ENCODE results near the gene RNF220.

Gene RNF220

DNA sequence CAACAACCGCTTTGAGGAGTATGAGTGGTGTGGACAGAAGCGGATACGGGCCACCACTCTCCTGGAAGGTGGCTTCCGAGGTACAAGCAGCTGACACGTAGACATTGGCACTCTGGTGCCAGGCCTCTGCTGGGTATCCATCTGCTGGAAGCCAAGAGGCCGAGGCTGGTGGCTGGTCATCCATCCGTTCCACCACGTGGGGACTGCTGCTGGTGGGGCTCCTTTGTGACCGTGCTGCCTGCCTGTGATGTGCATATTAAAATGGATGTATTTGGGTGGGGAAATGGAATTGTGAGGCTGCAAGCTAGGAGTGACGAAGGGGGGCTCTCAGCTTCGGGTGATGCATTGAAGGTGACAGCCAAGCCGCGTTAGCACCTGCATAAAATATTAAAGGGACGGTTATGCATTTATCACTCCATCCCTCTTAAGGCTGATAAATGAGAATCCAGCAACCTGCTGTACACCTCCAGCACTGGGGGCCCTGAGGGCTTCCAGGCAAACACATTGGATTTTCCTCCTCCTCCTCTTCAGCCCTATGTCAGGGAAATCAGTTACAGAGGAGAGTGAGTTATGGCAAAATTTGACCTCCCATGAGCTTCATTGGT lies 231.1 kb downstream of the RNF220 start:
- TF ChIP-seq, protein P1, sequence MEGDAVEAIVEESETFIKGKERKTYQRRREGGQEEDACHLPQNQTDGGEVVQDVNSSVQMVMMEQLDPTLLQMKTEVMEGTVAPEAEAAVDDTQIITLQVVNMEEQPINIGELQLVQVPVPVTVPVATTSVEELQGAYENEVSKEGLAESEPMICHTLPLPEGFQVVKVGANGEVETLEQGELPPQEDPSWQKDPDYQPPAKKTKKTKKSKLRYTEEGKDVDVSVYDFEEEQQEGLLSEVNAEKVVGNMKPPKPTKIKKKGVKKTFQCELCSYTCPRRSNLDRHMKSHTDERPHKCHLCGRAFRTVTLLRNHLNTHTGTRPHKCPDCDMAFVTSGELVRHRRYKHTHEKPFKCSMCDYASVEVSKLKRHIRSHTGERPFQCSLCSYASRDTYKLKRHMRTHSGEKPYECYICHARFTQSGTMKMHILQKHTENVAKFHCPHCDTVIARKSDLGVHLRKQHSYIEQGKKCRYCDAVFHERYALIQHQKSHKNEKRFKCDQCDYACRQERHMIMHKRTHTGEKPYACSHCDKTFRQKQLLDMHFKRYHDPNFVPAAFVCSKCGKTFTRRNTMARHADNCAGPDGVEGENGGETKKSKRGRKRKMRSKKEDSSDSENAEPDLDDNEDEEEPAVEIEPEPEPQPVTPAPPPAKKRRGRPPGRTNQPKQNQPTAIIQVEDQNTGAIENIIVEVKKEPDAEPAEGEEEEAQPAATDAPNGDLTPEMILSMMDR (IDR thresholded peaks at IDR 0.05; ENCODE audit: control insufficient read depth, extremely low read depth, insufficient read depth), result no peak
- H3K4me3 ChIP-seq (ENCODE audit: low read depth, low read length), result no peak overlapping the region
- no peak for DNase-seq (ENCODE audit: low read depth)

DNA sequence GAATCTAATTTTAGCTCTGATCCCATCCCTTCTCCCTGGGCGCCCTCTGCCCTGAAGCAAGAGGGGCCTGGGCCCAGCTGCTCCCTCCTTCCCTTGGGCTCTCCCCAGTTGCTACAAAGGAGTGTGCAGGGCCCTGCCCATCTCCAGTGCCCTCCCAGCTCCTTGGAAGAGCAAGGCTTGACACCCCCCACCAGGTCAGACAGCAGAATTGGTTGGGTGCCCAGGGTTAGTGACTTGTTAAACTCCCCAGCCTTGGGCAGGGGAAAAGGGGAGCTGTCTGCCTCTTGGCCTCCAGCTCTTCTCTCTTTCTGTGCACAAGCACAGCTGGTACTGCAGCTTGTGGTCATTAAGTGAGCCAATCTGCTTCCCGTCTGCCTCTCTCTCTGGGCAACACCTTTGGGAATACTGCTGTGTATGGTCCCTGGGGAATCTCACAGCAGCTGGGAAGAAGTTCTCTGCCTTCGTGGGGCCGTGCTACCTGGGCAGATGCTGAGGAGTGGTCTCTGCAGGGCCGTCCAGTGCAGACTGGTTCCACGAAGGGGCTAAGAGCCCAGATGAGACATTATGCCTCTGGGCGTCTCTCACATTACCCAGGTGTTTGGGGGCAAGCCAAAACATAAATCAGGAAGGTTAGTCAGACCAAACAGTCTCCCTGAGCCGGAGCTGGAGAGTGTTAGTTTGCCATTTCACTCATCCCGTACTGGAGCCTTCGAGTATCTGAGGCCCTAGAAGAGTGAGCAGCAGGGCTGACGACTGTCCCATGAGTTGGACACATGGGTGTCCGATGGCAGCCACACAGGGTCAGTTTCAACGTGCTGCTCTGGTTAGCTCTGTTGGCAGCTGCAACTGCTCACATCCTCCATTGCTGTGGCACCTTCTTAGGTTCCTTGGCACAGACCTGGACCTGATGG lies 231.9 kb downstream of the RNF220 start:
- no peak for DNase-seq (ENCODE audit: low read depth)
- no peak overlapping the region for H3K4me3 ChIP-seq (ENCODE audit: low read depth, low read length)
- TF ChIP-seq, protein P1 (IDR thresholded peaks at IDR 0.05; ENCODE audit: control insufficient read depth, extremely low read depth, insufficient read depth), result no peak

DNA sequence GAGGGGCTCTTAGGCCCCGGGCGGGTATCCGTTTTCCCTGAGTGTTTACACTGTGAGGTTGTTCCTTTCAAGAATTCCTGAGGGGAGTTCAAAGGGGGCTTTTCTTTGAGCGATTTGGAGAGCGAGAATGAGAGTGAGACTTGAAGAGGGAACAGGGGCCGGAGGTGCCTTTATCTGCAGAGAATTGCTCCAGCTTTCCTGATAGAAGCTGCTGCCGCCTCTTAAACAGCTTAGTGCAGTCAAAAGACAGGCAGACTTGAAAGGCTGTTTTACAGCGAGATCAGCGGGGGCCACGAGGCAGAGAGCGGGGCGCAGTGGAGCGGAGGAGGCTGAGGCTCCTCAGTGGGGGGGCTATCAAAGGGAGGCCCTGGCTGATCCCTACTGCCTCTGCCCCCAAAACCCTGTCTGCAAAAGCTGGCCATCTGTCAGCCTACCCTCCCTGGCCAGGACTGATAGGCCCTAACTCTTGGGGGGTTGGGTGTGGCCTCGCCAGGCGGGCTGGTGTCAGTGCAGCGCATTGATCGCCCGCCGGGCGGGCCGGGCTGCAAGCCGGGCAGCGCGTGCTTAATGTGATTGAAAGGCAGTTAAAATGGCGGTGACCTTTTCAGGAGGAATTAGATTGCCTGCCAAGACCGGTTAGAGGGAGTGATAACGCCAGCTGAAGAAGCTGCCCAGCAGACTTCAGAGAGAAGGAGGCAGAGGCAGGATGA lies 232.8 kb downstream of the RNF220 start:
- no peak overlapping the region for H3K4me3 ChIP-seq (ENCODE audit: low read depth, low read length)
- TF ChIP-seq, protein P1 (IDR thresholded peaks at IDR 0.05; ENCODE audit: control insufficient read depth, extremely low read depth, insufficient read depth), result no peak
- no peak for DNase-seq (ENCODE audit: low read depth)

DNA sequence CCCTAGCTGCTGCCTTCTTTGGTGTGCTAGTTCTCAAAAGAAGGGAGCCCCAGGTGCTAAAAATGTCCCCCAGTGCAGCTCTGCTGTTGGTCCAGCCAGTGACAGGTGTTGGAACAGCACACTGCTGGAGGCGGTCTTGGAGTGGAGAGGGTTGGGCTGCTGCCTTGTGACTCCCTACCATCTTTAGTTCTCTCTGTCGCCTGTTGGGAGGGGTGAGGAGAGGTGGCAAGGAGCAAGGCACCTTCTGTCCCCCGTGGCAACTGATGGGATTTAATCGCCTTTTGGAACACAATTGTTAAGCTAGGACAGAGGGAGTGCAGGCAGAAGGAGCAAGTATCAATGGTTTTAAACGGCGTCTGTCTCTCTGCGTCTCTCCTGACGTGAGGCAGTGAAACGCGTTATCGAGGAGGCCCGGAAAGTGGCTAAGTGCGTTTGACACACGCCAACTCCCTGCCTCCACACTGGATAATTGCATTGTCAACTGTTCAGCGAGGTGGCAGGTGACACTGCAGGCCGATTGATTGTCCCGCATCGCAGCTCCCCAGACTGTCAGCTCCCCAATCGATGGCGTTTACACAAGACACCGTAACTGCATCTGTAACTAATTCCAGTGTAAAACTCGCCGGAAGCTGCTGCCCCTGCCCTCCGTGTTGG lies 235.3 kb downstream of the RNF220 start:
- TF ChIP-seq, protein P1 (IDR thresholded peaks at IDR 0.05; ENCODE audit: control insufficient read depth, extremely low read depth, insufficient read depth), result no peak
- no peak for DNase-seq (ENCODE audit: low read depth)
- H3K4me3 ChIP-seq (ENCODE audit: low read depth, low read length), result no peak overlapping the region

DNA sequence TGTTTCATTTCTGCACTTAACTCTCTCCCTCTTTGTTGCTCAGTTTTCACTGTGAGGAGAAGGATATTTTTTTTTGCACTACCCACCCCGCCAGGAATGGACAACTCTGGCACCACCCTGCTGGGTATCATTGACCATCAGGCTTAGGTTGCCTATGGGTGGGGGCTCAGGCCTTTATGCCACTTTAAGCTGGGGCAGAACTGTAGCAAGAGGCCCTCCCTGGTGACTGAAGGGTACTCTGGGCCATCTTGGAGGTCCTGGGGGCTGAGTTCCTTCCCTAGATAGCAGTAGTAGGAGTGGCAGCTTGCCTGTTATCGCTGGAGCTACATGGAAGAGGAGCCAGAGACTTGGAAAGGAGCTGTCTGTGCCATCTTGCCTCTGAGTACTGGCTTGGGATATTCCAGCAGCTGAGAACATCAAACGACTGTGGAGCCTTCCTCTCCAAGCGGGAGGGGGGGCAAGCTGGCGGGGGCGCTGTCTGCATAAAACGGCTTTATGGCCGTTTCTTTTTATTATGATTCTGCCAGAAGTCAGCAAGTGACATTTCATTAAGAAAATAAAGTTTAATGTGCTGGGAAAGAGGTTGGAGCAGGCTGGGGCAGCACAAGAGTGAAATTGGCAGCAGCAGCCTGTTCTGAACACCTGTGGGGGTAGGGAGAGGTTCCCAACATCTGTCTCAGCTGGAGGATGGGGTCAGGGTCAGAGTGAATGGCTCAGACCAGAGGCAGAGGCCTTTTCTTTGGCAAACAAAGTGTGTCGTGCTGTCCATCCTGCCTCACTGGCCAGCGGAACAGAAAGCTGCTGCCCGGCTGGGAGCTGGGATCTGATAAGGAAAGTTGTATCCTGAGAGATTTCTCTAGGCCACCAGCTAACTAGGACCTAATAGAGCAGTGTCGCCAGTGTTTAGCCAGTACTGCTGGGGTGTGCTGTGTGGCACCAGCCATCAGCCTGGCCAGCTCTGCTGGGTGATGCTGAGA lies 236.4 kb downstream of the RNF220 start:
- TF ChIP-seq, protein P1 (IDR thresholded peaks at IDR 0.05; ENCODE audit: control insufficient read depth, extremely low read depth, insufficient read depth), result no peak
- no peak overlapping the region for H3K4me3 ChIP-seq (ENCODE audit: low read depth, low read length)
- DNase-seq (ENCODE audit: low read depth), result no peak

DNA sequence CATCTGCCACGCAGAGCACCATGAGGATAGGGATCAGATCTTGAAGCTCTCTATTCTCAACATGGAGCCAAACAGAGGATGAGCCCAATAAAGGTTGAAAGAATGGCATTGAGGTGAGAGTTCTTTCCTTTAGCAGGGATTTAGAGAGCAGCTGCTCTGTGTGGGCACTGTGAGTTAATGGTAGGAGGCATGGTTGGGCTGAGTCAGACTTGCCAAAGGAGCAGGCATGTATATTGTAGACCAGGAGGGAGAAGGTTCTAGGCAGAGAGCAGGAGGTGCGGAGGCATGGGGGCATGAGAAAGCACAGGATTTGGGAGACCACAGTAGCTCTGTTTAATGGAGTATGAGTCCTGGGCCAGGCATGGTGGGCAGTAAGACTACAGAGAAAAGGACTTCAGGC lies 237.2 kb downstream of the RNF220 start:
- TF ChIP-seq, protein P1 (IDR thresholded peaks at IDR 0.05; ENCODE audit: control insufficient read depth, extremely low read depth, insufficient read depth), result no peak
- no peak overlapping the region for H3K4me3 ChIP-seq (ENCODE audit: low read depth, low read length)
- DNase-seq (ENCODE audit: low read depth), result no peak
